Vagina (tissue), 2 donors: ENCODE data around the gene TAS2R10.

Experiments
- POLR2A ChIP-seq, 2 donors: fragments of 450-650 bp; IDR thresholded peaks; one replicate each; pipeline ENCODE4 v1.6.1; 2017; ENCODE audit warnings: antibody characterized with exemption in 2 of 2, mild to moderate bottlenecking in 2 of 2, moderate library complexity in 2 of 2
- POLR2AphosphoS5 ChIP-seq, 2 donors: sonication (generic); formaldehyde crosslinking; IDR thresholded peaks; one replicate each; pipeline ENCODE4 v1.9.0; 2017; ENCODE audit warnings: antibody characterized with exemption in 2 of 2, mild to moderate bottlenecking in 2 of 2, low read depth in 1 of 2; ENCODE audit not compliant: insufficient read depth in 1 of 2
- TF ChIP-seq, protein P1 (sequence below), 3 experiments: fragments of 450-650 bp in 2 of 3; fragments of 200-600 bp in 1 of 3; sonication (generic) in 1 of 3; IDR thresholded peaks; one replicate each; pipeline ENCODE4 v1.5.1; 2017 to 2019; ENCODE audit warnings: antibody characterized with exemption in 3 of 3, mild to moderate bottlenecking in 2 of 3, moderate library complexity in 2 of 3

GRCh38 chr12:10863512-10864218 lies 37.5 kb upstream of the TAS2R10 start:
- TF ChIP-seq, protein P1, sequence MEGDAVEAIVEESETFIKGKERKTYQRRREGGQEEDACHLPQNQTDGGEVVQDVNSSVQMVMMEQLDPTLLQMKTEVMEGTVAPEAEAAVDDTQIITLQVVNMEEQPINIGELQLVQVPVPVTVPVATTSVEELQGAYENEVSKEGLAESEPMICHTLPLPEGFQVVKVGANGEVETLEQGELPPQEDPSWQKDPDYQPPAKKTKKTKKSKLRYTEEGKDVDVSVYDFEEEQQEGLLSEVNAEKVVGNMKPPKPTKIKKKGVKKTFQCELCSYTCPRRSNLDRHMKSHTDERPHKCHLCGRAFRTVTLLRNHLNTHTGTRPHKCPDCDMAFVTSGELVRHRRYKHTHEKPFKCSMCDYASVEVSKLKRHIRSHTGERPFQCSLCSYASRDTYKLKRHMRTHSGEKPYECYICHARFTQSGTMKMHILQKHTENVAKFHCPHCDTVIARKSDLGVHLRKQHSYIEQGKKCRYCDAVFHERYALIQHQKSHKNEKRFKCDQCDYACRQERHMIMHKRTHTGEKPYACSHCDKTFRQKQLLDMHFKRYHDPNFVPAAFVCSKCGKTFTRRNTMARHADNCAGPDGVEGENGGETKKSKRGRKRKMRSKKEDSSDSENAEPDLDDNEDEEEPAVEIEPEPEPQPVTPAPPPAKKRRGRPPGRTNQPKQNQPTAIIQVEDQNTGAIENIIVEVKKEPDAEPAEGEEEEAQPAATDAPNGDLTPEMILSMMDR (IDR thresholded peaks at IDR 0.05) = no peak
- TF ChIP-seq POLR2AphosphoS5 (IDR thresholded peaks at IDR 0.05; ENCODE audit: insufficient read depth in 1 of 2, low read depth in 1 of 2) = no peak
- TF ChIP-seq POLR2A (IDR thresholded peaks at IDR 0.05) = no peak
